ENCODE measurements around the gene NFATC3.
"Not testable (repeated sequence)": the region's sequence is repeated elsewhere in the genome, so short reads cannot be mapped to it uniquely, and the experiment has no call there.

NFATC3 gene

GRCh38 chr16:68088130-68088972, 3.2 kb downstream of the NFATC3 start:
- no peak for DNase-seq (ENCODE audit: low read depth)

- DNase-seq (ENCODE audit: low read depth) = no peak
Measured at GRCh38 chr16:68089067-68089466, 3.9 kb downstream of the NFATC3 start.

- DNase-seq (ENCODE audit: low read depth) = no peak
Measured at GRCh38 chr16:68090130-68090529, 5.0 kb downstream of the NFATC3 start.

- no peak for DNase-seq (ENCODE audit: low read depth)
Measured at GRCh38 chr16:68090533-68090932, 5.4 kb downstream of the NFATC3 start.

GRCh38 chr16:68091380-68092261, 6.5 kb downstream of the NFATC3 start:
- no peak for DNase-seq (ENCODE audit: low read depth)

GRCh38 chr16:68092275-68092674, 7.1 kb downstream of the NFATC3 start:
- not testable (repeated sequence) for DNase-seq (ENCODE audit: low read depth)

GRCh38 chr16:68093816-68094613, 8.8 kb downstream of the NFATC3 start:
- no peak for DNase-seq (ENCODE audit: low read depth)

GRCh38 chr16:68094614-68094934, 9.4 kb downstream of the NFATC3 start:
- DNase-seq (ENCODE audit: low read depth) = no peak

- no peak for DNase-seq (ENCODE audit: low read depth)
Measured at GRCh38 chr16:68096491-68096890, 11.3 kb downstream of the NFATC3 start.

- no peak for DNase-seq (ENCODE audit: low read depth)
Measured at GRCh38 chr16:68097088-68097487, 11.9 kb downstream of the NFATC3 start.

GRCh38 chr16:68097895-68098294, 12.7 kb downstream of the NFATC3 start:
- DNase-seq (ENCODE audit: low read depth) = no peak

GRCh38 chr16:68100488-68100887, 15.3 kb downstream of the NFATC3 start:
- DNase-seq (ENCODE audit: low read depth) = no peak

GRCh38 chr16:68105611-68106010, 20.4 kb downstream of the NFATC3 start:
- no peak for DNase-seq (ENCODE audit: low read depth)

- DNase-seq (ENCODE audit: low read depth) = not testable (repeated sequence)
Measured at GRCh38 chr16:68107230-68107928, 22.2 kb downstream of the NFATC3 start.

- not testable (repeated sequence) for DNase-seq (ENCODE audit: low read depth)
Measured at GRCh38 chr16:68109156-68109555, 24.0 kb downstream of the NFATC3 start.

GRCh38 chr16:68110611-68111010, 25.4 kb downstream of the NFATC3 start:
- not testable (repeated sequence) for DNase-seq (ENCODE audit: low read depth)

- DNase-seq (ENCODE audit: low read depth) = no peak
Measured at GRCh38 chr16:68111379-68111778, 26.2 kb downstream of the NFATC3 start.

- DNase-seq (ENCODE audit: low read depth) = no peak
Measured at GRCh38 chr16:68113059-68113761, 28.0 kb downstream of the NFATC3 start.

GRCh38 chr16:68113765-68114240, 28.6 kb downstream of the NFATC3 start:
- no peak for DNase-seq (ENCODE audit: low read depth)

GRCh38 chr16:68114939-68115338, 29.8 kb downstream of the NFATC3 start:
- not testable (repeated sequence) for DNase-seq (ENCODE audit: low read depth)

GRCh38 chr16:68115851-68116250, 30.7 kb downstream of the NFATC3 start:
- DNase-seq (ENCODE audit: low read depth) = no peak

Measured in HS-27A (cell line).